Measurements from ENCODE around the gene MINDY3. TPM values are rescaled to one million over a fixed set of nuclear protein-coding genes. Genes with fewer than 3 reads are reported as not detected.

Gene MINDY3
- total and polyA plus RNA-seq, 2 donors from 2014 or later: 22.2 to 31.5 TPM

GRCh38 chr10:15758618-15759017, 101.7 kb downstream of the MINDY3 start:
- no peak for FAIRE-seq
- intact Hi-C loops (cut with DNase I): no loop called here
- Histone ChIP-seq H3K9ac (ENCODE audit: low read length in 3 of 3) (no peak overlapping the region), H3K27me3 (ENCODE audit: control insufficient read depth, insufficient read depth, low read length) (no peaks in the 10 kb centered on the region), H3K9me3 (ENCODE audit: control insufficient read depth in 2 of 3, insufficient read depth in 1 of 3, low read length in 3 of 3) (no peaks in the 10 kb centered on the region), H3K36me3 (ENCODE audit: control insufficient read depth in 2 of 3, insufficient read depth in 3 of 3, low read length in 3 of 3) (no peaks in the 10 kb centered on the region), H3K27ac (ENCODE audit: low read depth in 2 of 2, low read length in 2 of 2) (no peak overlapping the region), H3K4me1 (ENCODE audit: control insufficient read depth in 2 of 3, insufficient read depth in 2 of 3, low read depth in 1 of 3, low read length in 3 of 3) (no peaks in the 10 kb centered on the region), H3K4me3 (ENCODE audit: low read length in 3 of 3) (no peak overlapping the region)
- no peak for DNase-seq
- no peak for TF ChIP-seq CTCF (IDR thresholded peaks at IDR 0.05; ENCODE audit: borderline replicate concordance, extremely low read depth, insufficient read depth)

GRCh38 chr10:15754937-15755336, 105.4 kb downstream of the MINDY3 start:
- Histone ChIP-seq H3K27me3 (ENCODE audit: control insufficient read depth, insufficient read depth, low read length) (no peaks in the 10 kb centered on the region), H3K9ac (ENCODE audit: low read length in 3 of 3) (no peak overlapping the region), H3K9me3 (ENCODE audit: control insufficient read depth in 2 of 3, insufficient read depth in 1 of 3, low read length in 3 of 3) (no peaks in the 10 kb centered on the region), H3K4me1 (ENCODE audit: control insufficient read depth in 2 of 3, insufficient read depth in 2 of 3, low read depth in 1 of 3, low read length in 3 of 3) (no peaks in the 10 kb centered on the region), H3K4me3 (ENCODE audit: low read length in 3 of 3) (no peak overlapping the region), H3K36me3 (ENCODE audit: control insufficient read depth in 2 of 3, insufficient read depth in 3 of 3, low read length in 3 of 3) (no peaks in the 10 kb centered on the region), H3K27ac (ENCODE audit: low read depth in 2 of 2, low read length in 2 of 2) (no peak overlapping the region)
- TF ChIP-seq CTCF (IDR thresholded peaks at IDR 0.05; ENCODE audit: borderline replicate concordance, extremely low read depth, insufficient read depth): no peak
- intact Hi-C loops (cut with DNase I): no loop called here
- FAIRE-seq: no peak
- DNase-seq: no peak

- Histone ChIP-seq H3K9ac (ENCODE audit: low read length in 3 of 3) (no peak overlapping the region), H3K36me3 (ENCODE audit: control insufficient read depth in 2 of 3, insufficient read depth in 3 of 3, low read length in 3 of 3) (no peaks in the 10 kb centered on the region), H3K27me3 (ENCODE audit: control insufficient read depth, insufficient read depth, low read length) (no peaks in the 10 kb centered on the region), H3K4me1 (ENCODE audit: control insufficient read depth in 2 of 3, insufficient read depth in 2 of 3, low read depth in 1 of 3, low read length in 3 of 3) (no peaks in the 10 kb centered on the region), H3K9me3 (ENCODE audit: control insufficient read depth in 2 of 3, insufficient read depth in 1 of 3, low read length in 3 of 3) (no peaks in the 10 kb centered on the region), H3K4me3 (ENCODE audit: low read length in 3 of 3) (no peak overlapping the region), H3K27ac (ENCODE audit: low read depth in 2 of 2, low read length in 2 of 2) (no peak overlapping the region)
- TF ChIP-seq CTCF (IDR thresholded peaks at IDR 0.05; ENCODE audit: borderline replicate concordance, extremely low read depth, insufficient read depth): no peak
- FAIRE-seq (no peak), DNase-seq (no peak)
- intact Hi-C loops (cut with DNase I): no loop called here
These were observed 109.3 kb downstream of the MINDY3 start for GRCh38 chr10:15751046-15751445.

- Histone ChIP-seq H3K27ac (ENCODE audit: low read depth in 2 of 2, low read length in 2 of 2) (no peak overlapping the region), H3K9ac (ENCODE audit: low read length in 3 of 3) (no peak overlapping the region), H3K9me3 (ENCODE audit: control insufficient read depth in 2 of 3, insufficient read depth in 1 of 3, low read length in 3 of 3) (no peaks in the 10 kb centered on the region), H3K27me3 (ENCODE audit: control insufficient read depth, insufficient read depth, low read length) (no peaks in the 10 kb centered on the region), H3K36me3 (ENCODE audit: control insufficient read depth in 2 of 3, insufficient read depth in 3 of 3, low read length in 3 of 3) (no peaks in the 10 kb centered on the region), H3K4me3 (ENCODE audit: low read length in 3 of 3) (no peak overlapping the region), H3K4me1 (ENCODE audit: control insufficient read depth in 2 of 3, insufficient read depth in 2 of 3, low read depth in 1 of 3, low read length in 3 of 3) (no peaks in the 10 kb centered on the region)
- TF ChIP-seq CTCF (IDR thresholded peaks at IDR 0.05; ENCODE audit: borderline replicate concordance, extremely low read depth, insufficient read depth): no peak
- intact Hi-C loops (cut with DNase I): no loop called here
- FAIRE-seq (no peak), DNase-seq (peak in 1 of 5 donors; percentile 40)
These were observed 112.2 kb downstream of the MINDY3 start for GRCh38 chr10:15748126-15748525.
